Tibial artery (tissue), 4 donors: ENCODE results near the gene AP3S1.

Experiments
- DNase-seq, 2 donors: peaks; one replicate each; pipeline ENCODE4 v3.0.0-alpha.2; 2019
- H3K27ac ChIP-seq, 2 donors: fragments of 200-600 bp; sonication (generic) in 1 of 2; 1 replicate in 1 of 2; 2 replicates in 1 of 2; pipeline ENCODE4 v1.5.1; 2018 to 2019; ENCODE audit warnings: mild to moderate bottlenecking in 1 of 2
- H3K27me3 ChIP-seq, 2 donors: fragments of 200-600 bp; sonication (generic) in 1 of 2; one replicate each; pipeline versions ENCODE4 v1.5.1 to v1.6.0; 2016 to 2019
- H3K36me3 ChIP-seq, 3 donors: fragments of 200-600 bp; sonication (generic) in 2 of 3; one replicate each; pipeline ENCODE4 v1.5.1; 2016 to 2019; ENCODE audit warnings: mild to moderate bottlenecking in 2 of 3
- H3K4me1 ChIP-seq, 4 donors: fragments of 200-600 bp; sonication (generic) in 2 of 4; 1 replicate in 3 of 4; 2 replicates in 1 of 4; pipeline ENCODE4 v1.5.1; 2016 to 2019
- H3K4me3 ChIP-seq, 2 donors: fragments of 200-600 bp; sonication (generic) in 1 of 2; 1 replicate in 1 of 2; 2 replicates in 1 of 2; pipeline ENCODE4 v1.5.1; 2018 to 2019; ENCODE audit warnings: mild to moderate bottlenecking in 2 of 2
- H3K9me3 ChIP-seq, 3 donors: fragments of 200-600 bp; sonication (generic) in 1 of 3; one replicate each; pipeline ENCODE4 v1.5.1; 2016 to 2019
- intact Hi-C: fragments of 100-400 bp; cut with DNase I; formaldehyde crosslinking; loops from one replicate; pipeline ENCODE4 v1.15.0; 2023; ENCODE audit warnings: low total_unique reads
- TF ChIP-seq, protein P1 (sequence below), 2 experiments: fragments of 200-600 bp in 1 of 2; fragments of 450-650 bp in 1 of 2; IDR thresholded peaks; one replicate each; pipeline ENCODE4 v1.5.1; 2017 to 2019; ENCODE audit warnings: antibody characterized with exemption in 2 of 2, mild to moderate bottlenecking in 1 of 2, moderate library complexity in 1 of 2

AP3S1 gene

DNA sequence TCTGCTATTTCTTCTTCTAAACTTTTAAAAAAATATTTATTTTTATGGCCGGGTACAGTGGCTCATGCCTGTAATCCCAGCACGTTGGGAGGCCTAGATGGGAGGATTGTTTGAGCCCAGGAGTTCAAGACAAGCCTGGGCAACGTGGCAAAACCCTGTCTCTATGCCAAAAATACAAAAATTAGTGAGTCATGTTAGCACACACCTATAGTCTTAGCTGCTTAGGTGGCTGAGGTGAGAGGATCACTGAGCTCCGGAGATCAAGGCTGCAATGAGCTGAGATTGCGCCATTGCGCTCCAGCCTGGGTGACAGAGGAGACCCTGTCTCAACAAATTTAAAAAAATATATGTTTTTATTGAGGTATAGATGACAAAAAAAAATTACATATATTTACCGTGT lies 5.6 kb downstream of the AP3S1 start:
- no peak for DNase-seq
- Histone ChIP-seq H3K27ac (no peak overlapping the region), H3K36me3 (no peaks in the 10 kb centered on the region), H3K4me3 (no peak overlapping the region), H3K9me3 (no peaks in the 10 kb centered on the region), H3K27me3 (no peaks in the 10 kb centered on the region), H3K4me1 (peaks cover 0 to 72% (median 19%) of the 10 kb centered on the region in 4 donors)
- intact Hi-C loops: no loop called here
- TF ChIP-seq, protein P1, sequence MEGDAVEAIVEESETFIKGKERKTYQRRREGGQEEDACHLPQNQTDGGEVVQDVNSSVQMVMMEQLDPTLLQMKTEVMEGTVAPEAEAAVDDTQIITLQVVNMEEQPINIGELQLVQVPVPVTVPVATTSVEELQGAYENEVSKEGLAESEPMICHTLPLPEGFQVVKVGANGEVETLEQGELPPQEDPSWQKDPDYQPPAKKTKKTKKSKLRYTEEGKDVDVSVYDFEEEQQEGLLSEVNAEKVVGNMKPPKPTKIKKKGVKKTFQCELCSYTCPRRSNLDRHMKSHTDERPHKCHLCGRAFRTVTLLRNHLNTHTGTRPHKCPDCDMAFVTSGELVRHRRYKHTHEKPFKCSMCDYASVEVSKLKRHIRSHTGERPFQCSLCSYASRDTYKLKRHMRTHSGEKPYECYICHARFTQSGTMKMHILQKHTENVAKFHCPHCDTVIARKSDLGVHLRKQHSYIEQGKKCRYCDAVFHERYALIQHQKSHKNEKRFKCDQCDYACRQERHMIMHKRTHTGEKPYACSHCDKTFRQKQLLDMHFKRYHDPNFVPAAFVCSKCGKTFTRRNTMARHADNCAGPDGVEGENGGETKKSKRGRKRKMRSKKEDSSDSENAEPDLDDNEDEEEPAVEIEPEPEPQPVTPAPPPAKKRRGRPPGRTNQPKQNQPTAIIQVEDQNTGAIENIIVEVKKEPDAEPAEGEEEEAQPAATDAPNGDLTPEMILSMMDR (IDR thresholded peaks at IDR 0.05): no peak

GRCh38 chr5:115849258-115849798 lies 7.6 kb downstream of the AP3S1 start:
- H3K4me3 ChIP-seq: no peak overlapping the region
- TF ChIP-seq, protein P1 (IDR thresholded peaks at IDR 0.05): no peak
- H3K4me1 ChIP-seq: peaks cover 0 to 84% (median 14%) of the 10 kb centered on the region in 4 donors
- H3K27me3 ChIP-seq: no peaks in the 10 kb centered on the region
- H3K27ac ChIP-seq: peak overlapping the region in 1 of 2 donors; percentile 4
- DNase-seq: no peak
- no peaks in the 10 kb centered on the region for H3K36me3 ChIP-seq
- intact Hi-C loops: no loop called here
- H3K9me3 ChIP-seq: no peaks in the 10 kb centered on the region

GRCh38 chr5:115850744-115851416 lies 9.1 kb downstream of the AP3S1 start:
- TF ChIP-seq, protein P1 (IDR thresholded peaks at IDR 0.05): no peak
- Histone ChIP-seq H3K27ac (peak overlapping the region; percentile 3 to 52), H3K36me3 (no peaks in the 10 kb centered on the region), H3K9me3 (no peaks in the 10 kb centered on the region), H3K4me3 (peak overlapping the region in 1 of 2 donors; percentile 6), H3K4me1 (peaks cover 0 to 84% (median 17%) of the 10 kb centered on the region in 4 donors), H3K27me3 (no peaks in the 10 kb centered on the region)
- DNase-seq: no peak
- intact Hi-C loops: no loop called here

GRCh38 chr5:115854139-115854538 lies 12.4 kb downstream of the AP3S1 start:
- no peak for DNase-seq

DNA sequence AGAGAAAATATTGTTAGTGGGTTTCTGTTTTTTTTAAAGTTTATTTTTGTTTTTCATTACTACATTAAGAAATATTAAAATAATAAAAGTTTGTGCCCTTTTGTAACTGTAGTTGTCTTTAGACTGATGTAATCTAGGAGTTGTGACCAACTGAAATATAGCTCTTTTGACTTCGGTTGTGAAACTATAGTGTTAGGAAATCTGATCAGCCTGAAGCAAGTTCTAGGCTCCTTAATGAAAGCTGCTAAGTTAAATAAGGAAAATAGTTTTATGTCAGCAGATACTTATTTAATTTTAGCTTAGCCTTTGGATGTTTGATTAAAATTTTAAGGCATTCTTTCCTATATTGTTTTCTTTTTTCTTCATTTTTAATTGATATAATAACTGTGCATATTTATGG lies 14.2 kb downstream of the AP3S1 start:
- no peak for DNase-seq
- Histone ChIP-seq H3K4me1 (peaks cover 0 to 94% (median 29%) of the 10 kb centered on the region in 4 donors), H3K4me3 (no peak overlapping the region), H3K27me3 (no peaks in the 10 kb centered on the region), H3K27ac (peak overlapping the region; percentile 32 to 55), H3K9me3 (no peaks in the 10 kb centered on the region), H3K36me3 (no peaks in the 10 kb centered on the region)
- intact Hi-C loops: no loop called here
- TF ChIP-seq, protein P1 (IDR thresholded peaks at IDR 0.05): no peak

More at GRCh38 chr5:115854139-115854538, 12.4 kb downstream of the AP3S1 start:
- Histone ChIP-seq H3K4me1 (peaks cover 0 to 96% (median 34%) of the 10 kb centered on the region in 4 donors), H3K4me3 (no peak overlapping the region), H3K27me3 (no peaks in the 10 kb centered on the region), H3K9me3 (no peaks in the 10 kb centered on the region), H3K36me3 (no peaks in the 10 kb centered on the region), H3K27ac (no peak overlapping the region)
- intact Hi-C loops: no loop called here
- TF ChIP-seq, protein P1 (IDR thresholded peaks at IDR 0.05): no peak
